ENCODE measurements around the gene PLEKHM2. TPM values are rescaled to one million over a fixed set of nuclear protein-coding genes. Genes with fewer than 3 reads are reported as not detected.
A peak's percentile ranks its signal among the peaks of the same experiment; 100 is the strongest.

PLEKHM2 gene
- polyA plus RNA-seq (2013, experiment 1 of 2) = 39.7 TPM
- 38.3 TPM for polyA plus RNA-seq (2013, experiment 2 of 2)

- no peak within 1 kb of the TSS for H2BK15ac ChIP-seq (replicated peaks; ENCODE audit: low read depth)
- DNase-seq = no peak
- H3K56ac ChIP-seq (ENCODE audit: low read length) = peak within 1 kb of the TSS; percentile 89
- no peaks in the 10 kb centered on the region for H3K4me1 ChIP-seq (ENCODE audit: control insufficient read depth, low read depth, low read length)
- peak within 1 kb of the TSS; percentile 88 for H3K27ac ChIP-seq (ENCODE audit: low read depth, low read length)
- no peaks in the 10 kb centered on the region for H3K36me3 ChIP-seq (ENCODE audit: control insufficient read depth, insufficient read depth, low read length)
- H2BK5ac ChIP-seq (ENCODE audit: low read length) = no peak within 1 kb of the TSS
- peak within 1 kb of the TSS; percentile 99 for H3K4ac ChIP-seq (ENCODE audit: low read depth, low read length)
- H3K4me3 ChIP-seq (ENCODE audit: low read length) = peak within 1 kb of the TSS; percentile 77
- peaks cover 9% of the 10 kb centered on the region for H3K79me1 ChIP-seq (ENCODE audit: low read length)
- H3K27me3 ChIP-seq (ENCODE audit: insufficient read depth, low read length, poor library complexity) = no peaks in the 10 kb centered on the region
- peaks cover 23% of the 10 kb centered on the region for H3K79me2 ChIP-seq (ENCODE audit: control insufficient read depth, insufficient read depth, low read length)
- H3K18ac ChIP-seq (ENCODE audit: low read length) = peak within 1 kb of the TSS; percentile 100
- WGBS (ENCODE audit: extremely low coverage, insufficient coverage, low lambda C conversion rate) = no CpG with 5 or more reads among the region's 52 CpGs
- peak within 1 kb of the TSS; percentile 99 for H4K8ac ChIP-seq (ENCODE audit: low read depth, low read length)
- H3K9ac ChIP-seq (ENCODE audit: low read length) = peak within 1 kb of the TSS; percentile 79
- no peak within 1 kb of the TSS for H4K5ac ChIP-seq (ENCODE audit: low read length)
- no peak within 1 kb of the TSS for H2AK5ac ChIP-seq (ENCODE audit: low read length)
- H3K23ac ChIP-seq (ENCODE audit: low read length) = no peak within 1 kb of the TSS
- peak within 1 kb of the TSS; percentile 98 for H2BK120ac ChIP-seq (ENCODE audit: low read depth, low read length)
- peak within 1 kb of the TSS; percentile 80 for H3K4me2 ChIP-seq (ENCODE audit: low read length)
Observed at GRCh38 chr1:15684042-15684461, at the start of gene PLEKHM2. Gene PLEKHM2 (plus strand): TSS chr1:15684320. CDS start chr1:15684559, 239 bp downstream.

GRCh38 chr1:15636436-15636835 is 47.7 kb upstream of the PLEKHM2 start:
- Histone ChIP-seq H2BK120ac (ENCODE audit: low read depth, low read length) (no peak overlapping the region), H3K4ac (ENCODE audit: low read depth, low read length) (no peak overlapping the region), H3K79me1 (ENCODE audit: low read length) (no peaks in the 10 kb centered on the region), H4K5ac (ENCODE audit: low read length) (no peak overlapping the region), H3K56ac (ENCODE audit: low read length) (no peak overlapping the region), H3K4me2 (ENCODE audit: low read length) (no peak overlapping the region), H4K8ac (ENCODE audit: low read depth, low read length) (no peak overlapping the region), H2AK5ac (ENCODE audit: low read length) (no peak overlapping the region), H2BK15ac (replicated peaks; ENCODE audit: low read depth) (no peak overlapping the region), H3K27ac (ENCODE audit: low read depth, low read length) (no peak overlapping the region), H2BK5ac (ENCODE audit: low read length) (no peak overlapping the region), H3K4me3 (ENCODE audit: low read length) (no peak overlapping the region), H3K4me1 (ENCODE audit: control insufficient read depth, low read depth, low read length) (no peaks in the 10 kb centered on the region), H3K23ac (ENCODE audit: low read length) (no peak overlapping the region), H3K18ac (ENCODE audit: low read length) (no peak overlapping the region), H3K79me2 (ENCODE audit: control insufficient read depth, insufficient read depth, low read length) (no peaks in the 10 kb centered on the region), H3K36me3 (ENCODE audit: control insufficient read depth, insufficient read depth, low read length) (peaks cover 10% of the 10 kb centered on the region), H3K27me3 (ENCODE audit: insufficient read depth, low read length, poor library complexity) (no peaks in the 10 kb centered on the region), H3K9ac (ENCODE audit: low read length) (no peak overlapping the region)
- DNase-seq = no peak
- no CpG with 5 or more reads among the region's 4 CpGs for WGBS (ENCODE audit: extremely low coverage, insufficient coverage, low lambda C conversion rate)

GRCh38 chr1:15637826-15638225 is 46.3 kb upstream of the PLEKHM2 start:
- H3K27me3 ChIP-seq (ENCODE audit: insufficient read depth, low read length, poor library complexity) = no peaks in the 10 kb centered on the region
- H3K36me3 ChIP-seq (ENCODE audit: control insufficient read depth, insufficient read depth, low read length) = peaks cover 10% of the 10 kb centered on the region

GRCh38 chr1:15639262-15639661 is 44.9 kb upstream of the PLEKHM2 start:
- Histone ChIP-seq H2BK5ac (ENCODE audit: low read length) (no peak overlapping the region), H2AK5ac (ENCODE audit: low read length) (no peak overlapping the region), H3K18ac (ENCODE audit: low read length) (no peak overlapping the region), H3K79me2 (ENCODE audit: control insufficient read depth, insufficient read depth, low read length) (no peaks in the 10 kb centered on the region), H3K27ac (ENCODE audit: low read depth, low read length) (no peak overlapping the region), H2BK120ac (ENCODE audit: low read depth, low read length) (no peak overlapping the region), H2BK15ac (replicated peaks; ENCODE audit: low read depth) (no peak overlapping the region), H3K4me1 (ENCODE audit: control insufficient read depth, low read depth, low read length) (no peaks in the 10 kb centered on the region), H3K27me3 (ENCODE audit: insufficient read depth, low read length, poor library complexity) (no peaks in the 10 kb centered on the region), H4K8ac (ENCODE audit: low read depth, low read length) (no peak overlapping the region), H3K79me1 (ENCODE audit: low read length) (no peaks in the 10 kb centered on the region), H3K23ac (ENCODE audit: low read length) (no peak overlapping the region), H3K4ac (ENCODE audit: low read depth, low read length) (no peak overlapping the region), H4K5ac (ENCODE audit: low read length) (no peak overlapping the region), H3K36me3 (ENCODE audit: control insufficient read depth, insufficient read depth, low read length) (peaks cover 8% of the 10 kb centered on the region), H3K9ac (ENCODE audit: low read length) (no peak overlapping the region), H3K4me2 (ENCODE audit: low read length) (no peak overlapping the region), H3K4me3 (ENCODE audit: low read length) (no peak overlapping the region), H3K56ac (ENCODE audit: low read length) (no peak overlapping the region)
- no peak for DNase-seq

More at GRCh38 chr1:15637826-15638225, 46.3 kb upstream of the PLEKHM2 start:
- H3K4me2 ChIP-seq (ENCODE audit: low read length) = no peak overlapping the region
- H3K27ac ChIP-seq (ENCODE audit: low read depth, low read length) = no peak overlapping the region
- H2AK5ac ChIP-seq (ENCODE audit: low read length) = no peak overlapping the region
- no peak overlapping the region for H3K9ac ChIP-seq (ENCODE audit: low read length)
- no peak overlapping the region for H3K4me3 ChIP-seq (ENCODE audit: low read length)
- H3K4me1 ChIP-seq (ENCODE audit: control insufficient read depth, low read depth, low read length) = no peaks in the 10 kb centered on the region
- H4K5ac ChIP-seq (ENCODE audit: low read length) = no peak overlapping the region
- no peaks in the 10 kb centered on the region for H3K79me1 ChIP-seq (ENCODE audit: low read length)
- H3K79me2 ChIP-seq (ENCODE audit: control insufficient read depth, insufficient read depth, low read length) = no peaks in the 10 kb centered on the region
- H2BK120ac ChIP-seq (ENCODE audit: low read depth, low read length) = no peak overlapping the region
- no peak overlapping the region for H4K8ac ChIP-seq (ENCODE audit: low read depth, low read length)
- no peak overlapping the region for H2BK15ac ChIP-seq (replicated peaks; ENCODE audit: low read depth)
- DNase-seq = no peak
- H3K56ac ChIP-seq (ENCODE audit: low read length) = no peak overlapping the region
- H2BK5ac ChIP-seq (ENCODE audit: low read length) = no peak overlapping the region
- no peak overlapping the region for H3K4ac ChIP-seq (ENCODE audit: low read depth, low read length)
- no peak overlapping the region for H3K18ac ChIP-seq (ENCODE audit: low read length)
- no peak overlapping the region for H3K23ac ChIP-seq (ENCODE audit: low read length)
- whole genome bisulfite sequencing (ENCODE audit: extremely low coverage, insufficient coverage, low lambda C conversion rate) = no CpG with 5 or more reads among the region's 4 CpGs

GRCh38 chr1:15639931-15640330 is 44.2 kb upstream of the PLEKHM2 start:
- DNase-seq = no peak
- no peak overlapping the region for H3K4me2 ChIP-seq (ENCODE audit: low read length)
- no CpG with 5 or more reads among the region's 4 CpGs for WGBS (ENCODE audit: extremely low coverage, insufficient coverage, low lambda C conversion rate)
- H3K18ac ChIP-seq (ENCODE audit: low read length) = no peak overlapping the region
- H2BK120ac ChIP-seq (ENCODE audit: low read depth, low read length) = no peak overlapping the region
- H3K4me3 ChIP-seq (ENCODE audit: low read length) = no peak overlapping the region
- H4K8ac ChIP-seq (ENCODE audit: low read depth, low read length) = no peak overlapping the region
- no peaks in the 10 kb centered on the region for H3K4me1 ChIP-seq (ENCODE audit: control insufficient read depth, low read depth, low read length)
- no peak overlapping the region for H2BK15ac ChIP-seq (replicated peaks; ENCODE audit: low read depth)
- no peak overlapping the region for H2AK5ac ChIP-seq (ENCODE audit: low read length)
- H3K56ac ChIP-seq (ENCODE audit: low read length) = no peak overlapping the region
- no peaks in the 10 kb centered on the region for H3K79me2 ChIP-seq (ENCODE audit: control insufficient read depth, insufficient read depth, low read length)
- no peak overlapping the region for H3K27ac ChIP-seq (ENCODE audit: low read depth, low read length)
- H3K36me3 ChIP-seq (ENCODE audit: control insufficient read depth, insufficient read depth, low read length) = peaks cover 7% of the 10 kb centered on the region
- H3K27me3 ChIP-seq (ENCODE audit: insufficient read depth, low read length, poor library complexity) = no peaks in the 10 kb centered on the region
- no peaks in the 10 kb centered on the region for H3K79me1 ChIP-seq (ENCODE audit: low read length)
- H2BK5ac ChIP-seq (ENCODE audit: low read length) = no peak overlapping the region
- no peak overlapping the region for H3K4ac ChIP-seq (ENCODE audit: low read depth, low read length)
- H3K23ac ChIP-seq (ENCODE audit: low read length) = no peak overlapping the region
- no peak overlapping the region for H4K5ac ChIP-seq (ENCODE audit: low read length)
- no peak overlapping the region for H3K9ac ChIP-seq (ENCODE audit: low read length)

GRCh38 chr1:15640667-15641066 is 43.5 kb upstream of the PLEKHM2 start:
- Histone ChIP-seq H3K9ac (ENCODE audit: low read length) (no peak overlapping the region), H3K56ac (ENCODE audit: low read length) (no peak overlapping the region), H3K4ac (ENCODE audit: low read depth, low read length) (no peak overlapping the region), H3K4me1 (ENCODE audit: control insufficient read depth, low read depth, low read length) (no peaks in the 10 kb centered on the region), H2BK5ac (ENCODE audit: low read length) (no peak overlapping the region), H4K8ac (ENCODE audit: low read depth, low read length) (no peak overlapping the region), H3K4me3 (ENCODE audit: low read length) (no peak overlapping the region), H3K79me2 (ENCODE audit: control insufficient read depth, insufficient read depth, low read length) (no peaks in the 10 kb centered on the region), H3K18ac (ENCODE audit: low read length) (no peak overlapping the region), H2BK120ac (ENCODE audit: low read depth, low read length) (no peak overlapping the region), H3K23ac (ENCODE audit: low read length) (no peak overlapping the region), H3K79me1 (ENCODE audit: low read length) (no peaks in the 10 kb centered on the region), H3K4me2 (ENCODE audit: low read length) (no peak overlapping the region), H2BK15ac (replicated peaks; ENCODE audit: low read depth) (no peak overlapping the region), H2AK5ac (ENCODE audit: low read length) (no peak overlapping the region), H3K36me3 (ENCODE audit: control insufficient read depth, insufficient read depth, low read length) (peaks cover 7% of the 10 kb centered on the region), H3K27ac (ENCODE audit: low read depth, low read length) (no peak overlapping the region), H3K27me3 (ENCODE audit: insufficient read depth, low read length, poor library complexity) (no peaks in the 10 kb centered on the region), H4K5ac (ENCODE audit: low read length) (no peak overlapping the region)
- no peak for DNase-seq
- WGBS (ENCODE audit: extremely low coverage, insufficient coverage, low lambda C conversion rate) = no CpG with 5 or more reads among the region's 3 CpGs
